ENCODE results near the gene DEFB125.

DNA sequence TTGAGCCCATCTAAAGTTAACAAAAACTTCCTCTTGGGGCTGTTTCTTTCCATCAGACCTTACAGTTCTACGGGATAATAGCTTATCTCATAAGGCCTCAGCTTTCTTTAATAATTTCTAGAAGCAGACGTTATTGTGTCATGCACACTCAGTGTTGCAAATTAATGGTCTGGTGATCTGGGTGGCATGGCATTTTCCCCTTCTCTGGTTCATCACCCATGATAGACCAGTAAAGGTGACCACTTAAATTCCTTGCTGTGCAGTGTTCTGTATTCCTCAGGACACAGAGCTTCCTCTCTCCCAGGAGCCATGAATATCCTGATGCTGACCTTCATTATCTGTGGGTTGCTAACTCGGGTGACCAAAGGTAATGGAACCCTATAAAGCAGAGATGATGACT lies at the start of gene DEFB125:
- TF ChIP-seq EZH2 (IDR thresholded peaks at IDR 0.05; ENCODE audit: borderline replicate concordance, low read depth, low read length, poor library complexity, severe bottlenecking), result no peak
- TF ChIP-seq, protein P1, sequence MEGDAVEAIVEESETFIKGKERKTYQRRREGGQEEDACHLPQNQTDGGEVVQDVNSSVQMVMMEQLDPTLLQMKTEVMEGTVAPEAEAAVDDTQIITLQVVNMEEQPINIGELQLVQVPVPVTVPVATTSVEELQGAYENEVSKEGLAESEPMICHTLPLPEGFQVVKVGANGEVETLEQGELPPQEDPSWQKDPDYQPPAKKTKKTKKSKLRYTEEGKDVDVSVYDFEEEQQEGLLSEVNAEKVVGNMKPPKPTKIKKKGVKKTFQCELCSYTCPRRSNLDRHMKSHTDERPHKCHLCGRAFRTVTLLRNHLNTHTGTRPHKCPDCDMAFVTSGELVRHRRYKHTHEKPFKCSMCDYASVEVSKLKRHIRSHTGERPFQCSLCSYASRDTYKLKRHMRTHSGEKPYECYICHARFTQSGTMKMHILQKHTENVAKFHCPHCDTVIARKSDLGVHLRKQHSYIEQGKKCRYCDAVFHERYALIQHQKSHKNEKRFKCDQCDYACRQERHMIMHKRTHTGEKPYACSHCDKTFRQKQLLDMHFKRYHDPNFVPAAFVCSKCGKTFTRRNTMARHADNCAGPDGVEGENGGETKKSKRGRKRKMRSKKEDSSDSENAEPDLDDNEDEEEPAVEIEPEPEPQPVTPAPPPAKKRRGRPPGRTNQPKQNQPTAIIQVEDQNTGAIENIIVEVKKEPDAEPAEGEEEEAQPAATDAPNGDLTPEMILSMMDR (conservative IDR thresholded peaks at IDR 0.05; ENCODE audit: low read depth, low read length), result no peak

Measured in A673 (cell line).